ENCODE results near the gene PIKFYVE. TPM values are rescaled to one million over a fixed set of nuclear protein-coding genes. Genes with fewer than 3 reads are reported as not detected.

PIKFYVE gene
- total RNA-seq, 1 experiment from 2014 or later: 38.4 TPM

GRCh38 chr2:208399201-208399600 is 133.1 kb downstream of the PIKFYVE start:
- no peak for DNase-seq (ENCODE audit: extremely low read depth, low read depth)

- DNase-seq (ENCODE audit: extremely low read depth, low read depth): no peak
Measured at GRCh38 chr2:208406474-208407451, 140.7 kb downstream of the PIKFYVE start, which contains the start of gene PTH2R. Gene PTH2R (plus strand): TSS chr2:208406792. CDS start chr2:208407044, 252 bp downstream.

GRCh38 chr2:208407667-208408066 is 141.6 kb downstream of the PIKFYVE start:
- DNase-seq (ENCODE audit: extremely low read depth, low read depth): peak; percentile 26

Other genes with a start within 250 kb of the PIKFYVE start
- gene PLEKHM3, start 240.7 kb upstream of the PIKFYVE start, total RNA-seq (2014; rRNA removed; shearing (Covaris generic)): 4.3 and 6.6 TPM in 2 replicates
- not detected in 2 replicates for gene CRYGD, start 141.7 kb upstream of the PIKFYVE start, total RNA-seq (2014; rRNA removed; shearing (Covaris generic))
- gene CRYGC, start 136.4 kb upstream of the PIKFYVE start, total RNA-seq (2014; rRNA removed; shearing (Covaris generic)): not detected in 2 replicates
- not detected in 2 replicates for gene CRYGB, start 120.1 kb upstream of the PIKFYVE start, total RNA-seq (2014; rRNA removed; shearing (Covaris generic))
- gene CRYGA, start 102.7 kb upstream of the PIKFYVE start, total RNA-seq (2014; rRNA removed; shearing (Covaris generic)): not detected in 2 replicates
- not detected in 2 replicates for gene C2orf80, start 76.2 kb upstream of the PIKFYVE start, total RNA-seq (2014; rRNA removed; shearing (Covaris generic))
- 867 and 937 TPM in 2 replicates for gene IDH1, start 11.2 kb upstream of the PIKFYVE start, total RNA-seq (2014; rRNA removed; shearing (Covaris generic))
- not detected in 2 replicates for gene PTH2R, start 140.5 kb downstream of the PIKFYVE start, total RNA-seq (2014; rRNA removed; shearing (Covaris generic))

Measured in NCI-H460 (cell line).